GM18502 (cell line): ENCODE measurements around the gene VN1R5.
A peak's percentile ranks its signal among the peaks of the same experiment; 100 is the strongest.
"Not testable (repeated sequence)": the region's sequence is repeated elsewhere in the genome, so short reads cannot be mapped to it uniquely, and the experiment has no call there.

ENCODE experiments used
- ATAC-seq: cut with Tn5 transposase; IDR thresholded peaks from one replicate; pipeline ENCODE4 v1.9.1; 2021; ENCODE audit warnings: mild to moderate bottlenecking; ENCODE audit not compliant: unreplicated experiment, poor library complexity

Gene VN1R5

DNA sequence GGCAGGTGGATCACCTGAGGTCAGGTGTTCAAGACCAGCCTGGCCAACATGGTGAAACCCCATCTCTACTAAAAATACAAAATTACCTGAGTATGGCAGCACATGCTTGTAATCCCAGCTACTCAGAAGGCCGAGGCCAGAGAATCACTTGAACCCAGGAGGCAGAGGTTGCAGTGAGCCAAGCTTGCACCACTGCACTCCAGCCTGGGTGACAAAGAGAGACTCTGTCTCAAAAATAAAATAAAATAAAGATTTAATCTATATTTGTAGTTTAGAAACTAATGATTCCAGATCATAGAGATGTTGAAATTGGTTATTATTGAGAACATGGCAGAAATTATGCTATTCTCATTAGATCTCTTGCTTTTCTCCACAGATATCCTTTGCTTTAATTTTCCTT is at the start of gene VN1R5:
Gene VN1R5, plus strand, starts transcription at position 301 of the 400 bp plus-strand sequence.
- ATAC-seq = not testable (repeated sequence)

DNA sequence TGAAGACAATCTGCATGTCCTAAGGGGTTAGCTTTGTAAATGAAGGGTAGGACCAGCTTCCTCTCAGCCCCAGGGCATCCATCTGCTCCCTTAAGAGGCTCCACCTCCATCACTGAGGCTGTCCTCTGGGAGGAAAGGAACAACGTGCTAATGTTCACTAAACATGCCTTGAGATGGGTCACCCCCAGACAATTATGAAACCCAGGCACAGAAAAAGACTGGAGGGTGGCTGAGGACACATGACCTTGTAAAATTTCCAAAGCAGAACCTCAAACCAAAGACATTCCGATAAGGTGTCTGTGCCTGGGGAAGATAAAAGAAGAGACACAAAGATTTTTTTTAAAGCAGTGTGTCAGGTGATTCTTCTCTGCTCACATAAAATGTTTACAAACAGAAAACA is 46.5 kb upstream of the VN1R5 start:
- no peak for ATAC-seq

DNA sequence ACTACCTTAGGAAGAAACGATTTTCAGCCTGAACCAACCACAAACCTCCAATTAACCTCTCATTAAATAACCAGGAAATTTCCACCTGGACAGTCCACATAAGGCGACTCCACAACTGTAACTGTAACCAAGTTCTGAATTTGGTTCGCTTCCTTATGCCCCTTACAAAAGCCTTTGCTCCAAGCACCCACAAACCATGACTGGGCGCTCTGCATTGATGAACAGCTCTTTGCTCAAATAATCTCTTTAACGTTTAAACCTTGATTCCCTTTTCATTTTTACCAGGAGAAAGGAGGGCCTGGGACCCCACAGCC is 45.9 kb upstream of the VN1R5 start:
- ATAC-seq = peak; percentile 6

DNA sequence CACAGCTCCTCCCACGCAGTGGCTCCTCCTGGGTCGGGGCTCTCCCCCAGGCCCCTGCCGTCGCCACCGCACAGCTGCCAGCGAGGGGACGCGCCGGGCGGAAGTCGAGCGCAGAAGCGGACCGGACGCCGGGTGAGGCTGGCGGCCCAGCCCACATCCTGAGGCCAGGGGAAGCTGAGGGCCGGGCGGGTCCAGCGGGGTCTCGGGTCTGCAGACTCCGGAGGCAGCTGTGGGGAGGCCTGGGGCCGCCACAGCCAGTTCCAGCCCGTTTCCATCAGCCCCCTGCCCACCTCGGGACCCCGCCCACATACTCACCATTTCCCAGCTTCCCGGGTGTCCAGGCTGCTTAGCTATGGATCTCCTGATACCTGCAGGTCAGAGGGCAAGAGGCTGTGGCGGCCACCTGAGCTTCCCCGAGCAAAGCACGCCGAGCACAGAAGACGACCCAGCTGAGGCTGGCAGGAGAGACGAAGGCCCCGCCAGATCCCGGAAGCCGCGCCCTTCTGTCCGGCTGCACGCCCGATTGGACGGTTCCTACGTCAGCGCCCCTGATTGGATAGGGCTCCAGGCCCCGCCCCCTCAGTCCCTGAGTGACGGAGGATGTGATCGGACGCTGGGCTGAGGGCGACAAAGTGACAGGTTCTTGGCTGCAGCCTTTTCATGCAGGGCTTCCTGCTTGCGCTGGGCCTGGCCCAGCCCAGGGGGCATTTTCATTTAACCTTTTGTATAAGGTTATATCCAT is 45.3 kb upstream of the VN1R5 start:
- peak; percentile 92 for ATAC-seq

DNA sequence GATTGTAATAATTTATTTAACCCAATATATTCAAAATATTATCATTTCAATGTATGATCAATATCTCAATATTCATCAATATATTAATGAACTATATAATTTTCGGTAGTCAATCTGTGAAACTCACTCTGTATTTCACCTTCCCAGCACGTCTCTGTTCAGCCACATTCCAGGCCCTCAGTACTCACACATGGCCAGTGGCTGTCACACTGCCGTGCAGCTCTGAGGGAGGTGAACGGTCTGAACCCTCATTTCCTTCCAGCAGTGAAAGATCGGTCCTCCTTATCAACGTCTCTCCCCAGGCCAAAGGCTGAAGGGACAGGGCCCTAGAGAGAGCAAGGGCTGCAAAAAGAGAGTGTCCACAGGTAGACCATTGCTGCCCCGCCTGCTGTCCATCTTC is 44.5 kb upstream of the VN1R5 start:
- ATAC-seq = no peak

DNA sequence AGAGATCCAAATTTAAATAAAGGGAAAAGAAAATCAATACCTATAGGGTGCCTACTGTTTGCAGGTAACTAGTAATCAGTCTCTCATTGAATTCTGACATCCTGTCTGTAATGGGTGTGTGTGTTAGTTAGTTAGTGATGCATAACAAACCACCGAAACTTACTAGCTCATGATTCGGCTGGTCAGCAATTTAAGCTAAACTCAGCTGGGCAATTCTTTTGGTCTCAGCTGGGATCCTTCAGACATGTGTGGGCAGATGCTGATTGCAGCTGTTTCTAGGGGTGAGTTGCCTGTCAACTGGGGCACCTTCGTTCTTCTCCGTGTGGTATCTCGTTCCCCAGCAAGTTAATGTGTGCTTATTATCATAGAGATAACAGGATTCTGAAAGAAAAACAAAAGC is 43.9 kb upstream of the VN1R5 start:
- ATAC-seq = peak; percentile 52

DNA sequence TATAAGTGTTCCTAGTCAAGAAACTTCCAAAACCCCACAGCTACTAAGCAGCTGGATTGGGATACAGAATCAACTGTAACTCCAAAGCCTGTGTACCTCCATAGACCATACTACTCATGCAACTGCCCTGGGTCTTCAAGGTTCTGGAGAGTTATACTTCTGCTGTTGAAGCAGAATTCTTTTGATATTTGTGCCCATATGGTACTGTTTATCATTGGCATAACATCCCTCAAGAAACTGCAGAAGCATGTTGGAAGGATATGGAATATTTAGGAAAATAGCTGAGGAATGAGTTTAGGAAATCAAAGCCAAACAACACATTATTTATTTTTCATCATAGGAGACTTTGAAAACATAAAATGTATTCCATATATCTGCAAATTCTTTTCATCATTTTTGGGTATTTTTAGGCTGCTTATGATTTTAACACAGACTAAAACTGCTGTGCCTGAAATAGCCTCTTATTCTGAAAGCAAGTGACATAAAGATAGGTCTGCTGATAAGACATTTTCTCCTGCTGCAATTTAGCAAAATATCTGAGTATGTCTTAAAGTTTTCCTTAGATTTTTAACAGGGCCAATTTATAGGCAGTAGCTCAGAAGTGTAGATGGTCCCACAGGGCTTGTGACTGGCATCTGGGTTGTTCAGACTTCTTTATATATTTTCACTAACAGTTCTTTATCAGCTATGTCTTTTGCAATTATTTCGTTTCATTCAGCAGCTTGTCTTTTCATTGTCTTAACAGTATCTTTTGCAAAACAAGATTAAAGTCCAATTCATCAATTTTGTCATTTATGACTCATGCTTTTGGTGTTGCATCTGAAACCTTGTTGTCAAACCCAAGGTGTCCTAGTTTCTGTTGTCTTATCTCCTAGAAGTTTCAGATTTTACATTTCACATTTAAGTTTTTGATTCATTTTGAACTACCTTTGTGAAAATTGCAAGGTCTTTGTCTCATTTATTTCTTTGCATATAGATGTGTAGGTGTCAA is 43.0 kb upstream of the VN1R5 start:
- no peak for ATAC-seq

DNA sequence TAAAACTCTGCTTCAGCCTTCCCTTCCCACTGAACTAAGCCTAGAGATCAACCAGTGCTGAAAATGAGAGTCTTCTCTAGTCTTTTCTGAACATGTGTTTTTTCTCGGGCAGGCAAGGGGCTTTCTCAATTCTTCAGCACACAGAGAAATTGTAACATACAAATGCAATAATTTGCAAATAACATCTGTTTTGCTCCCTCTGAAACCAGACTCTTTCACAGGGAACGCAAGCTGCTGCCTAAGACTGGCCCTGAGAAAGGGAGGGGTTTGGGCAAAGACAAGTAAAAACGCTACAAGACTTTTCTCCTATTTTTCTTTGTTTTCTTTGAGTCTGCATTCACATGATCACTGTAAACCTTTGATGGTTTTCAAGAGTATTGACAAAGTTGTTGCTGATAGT is 39.6 kb upstream of the VN1R5 start:
- ATAC-seq = no peak

DNA sequence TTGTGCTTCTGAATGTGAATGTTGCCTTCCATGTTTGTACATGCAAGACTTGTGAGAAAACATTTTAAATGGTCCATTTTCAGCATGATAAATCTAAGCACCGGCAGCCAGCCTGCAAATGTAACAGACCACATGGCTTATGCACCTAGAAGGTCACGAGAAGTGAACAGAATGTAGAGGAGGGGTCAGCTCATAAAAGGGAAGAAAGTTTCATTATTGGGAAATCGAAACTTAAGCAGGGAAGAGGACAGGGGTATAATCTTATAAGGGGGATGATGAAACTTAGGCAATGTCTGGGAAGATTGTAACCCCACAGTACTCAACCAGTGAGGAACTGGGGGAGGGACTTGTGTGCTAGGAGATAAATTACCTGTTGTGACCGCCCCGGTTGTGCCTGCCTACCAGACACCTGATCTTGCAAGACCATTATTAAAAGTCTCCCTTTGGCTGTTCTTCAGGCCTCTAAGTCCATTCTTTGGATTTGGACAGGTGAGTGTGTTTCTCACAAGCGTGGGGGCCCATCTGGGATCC is 37.7 kb upstream of the VN1R5 start:
- no peak for ATAC-seq

DNA sequence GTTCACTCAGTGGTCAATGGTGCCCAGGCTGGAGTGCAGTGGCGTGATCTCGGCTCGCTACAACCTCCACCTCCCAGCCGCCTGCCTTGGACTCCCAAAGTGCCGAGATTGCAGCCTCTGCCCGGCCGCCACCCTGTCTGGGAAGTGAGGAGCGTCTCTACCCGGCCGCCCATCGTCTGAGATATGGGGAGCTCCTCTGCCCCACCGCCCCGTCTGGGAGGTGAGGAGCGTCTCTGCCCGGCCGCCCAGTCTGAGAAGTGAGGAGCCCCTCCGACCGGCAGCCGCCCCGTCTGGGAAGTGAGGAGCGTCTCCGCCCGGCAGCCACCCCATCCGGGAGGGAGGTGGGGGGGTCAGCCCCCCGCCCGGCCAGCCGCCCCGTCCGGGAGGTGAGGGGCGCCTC is 35.6 kb upstream of the VN1R5 start:
- not testable (repeated sequence) for ATAC-seq

DNA sequence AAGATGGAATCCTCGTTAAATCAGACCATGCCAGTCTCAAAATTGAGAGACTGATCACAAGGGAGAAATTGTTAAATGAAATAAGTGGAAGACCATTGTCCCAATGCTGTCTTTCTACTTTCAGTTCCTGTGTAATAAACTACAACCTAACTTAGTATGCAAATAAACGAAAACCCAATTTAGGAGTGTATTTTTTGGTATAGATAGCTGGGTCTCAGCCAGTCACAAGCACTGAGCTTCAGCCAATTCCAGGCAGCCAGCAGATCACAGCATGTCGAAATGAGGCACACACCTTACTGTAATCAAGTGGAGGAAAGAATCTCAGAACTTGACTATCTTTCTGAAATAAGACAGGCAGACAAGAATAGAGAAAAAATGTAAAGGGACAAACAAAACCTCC is 33.0 kb upstream of the VN1R5 start:
- no peak for ATAC-seq

DNA sequence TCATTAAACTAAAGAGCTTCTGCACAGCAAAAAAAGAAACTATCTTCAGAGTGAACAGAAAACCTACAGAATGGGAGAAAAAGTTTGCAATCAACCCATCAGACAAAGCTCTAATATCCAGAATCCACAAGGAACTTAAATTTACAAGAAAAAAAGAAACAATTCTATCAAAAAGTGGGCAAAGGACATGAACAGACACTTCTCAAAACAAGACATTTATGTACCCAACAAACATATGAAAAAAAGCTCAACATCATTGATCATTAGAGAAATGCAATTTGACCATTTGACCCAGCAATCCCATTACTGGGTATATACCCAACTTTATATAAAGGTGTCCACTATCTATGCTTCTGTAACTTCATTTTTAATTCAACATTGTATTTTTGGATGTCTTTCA is 31.1 kb upstream of the VN1R5 start:
- no peak for ATAC-seq

DNA sequence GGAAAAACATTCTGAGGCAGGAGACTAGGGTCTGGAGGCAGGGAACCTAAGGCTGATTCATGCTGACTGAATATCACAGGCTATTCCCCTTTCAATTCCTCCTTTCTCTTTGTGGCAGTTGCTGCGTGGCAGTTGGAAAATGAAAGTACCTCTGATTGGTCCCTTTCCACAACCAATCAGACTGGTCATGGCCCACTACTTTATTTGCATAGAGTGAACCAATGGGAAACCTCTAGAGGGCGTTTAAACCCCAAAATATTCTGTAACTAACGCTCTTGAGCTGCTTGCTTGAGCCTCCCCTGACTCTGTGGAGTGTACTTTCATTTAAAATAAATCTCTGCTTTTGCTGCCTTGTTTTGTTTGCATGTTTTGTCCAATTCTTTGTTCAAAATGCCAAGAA is 27.7 kb upstream of the VN1R5 start:
- ATAC-seq = no peak

DNA sequence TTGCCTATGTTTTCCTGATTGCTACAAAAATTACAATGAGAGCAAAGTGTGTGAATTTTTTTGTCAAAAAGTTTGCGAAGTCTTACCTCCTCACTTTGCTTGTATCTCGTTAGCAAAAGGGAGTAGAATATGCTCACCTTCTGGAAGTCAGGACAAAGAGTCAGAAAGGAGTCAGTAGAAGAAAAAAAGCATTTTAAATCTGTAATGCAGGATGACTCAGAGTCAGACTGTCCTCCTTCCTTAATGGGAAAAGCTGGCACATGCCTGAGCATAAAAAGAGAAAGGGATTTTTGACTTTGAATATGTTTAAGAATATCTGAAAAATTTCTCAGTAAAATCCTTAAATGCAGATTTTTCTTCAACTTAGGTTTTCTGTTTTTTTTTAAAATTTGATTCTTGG is 14.2 kb upstream of the VN1R5 start:
- ATAC-seq = no peak

DNA sequence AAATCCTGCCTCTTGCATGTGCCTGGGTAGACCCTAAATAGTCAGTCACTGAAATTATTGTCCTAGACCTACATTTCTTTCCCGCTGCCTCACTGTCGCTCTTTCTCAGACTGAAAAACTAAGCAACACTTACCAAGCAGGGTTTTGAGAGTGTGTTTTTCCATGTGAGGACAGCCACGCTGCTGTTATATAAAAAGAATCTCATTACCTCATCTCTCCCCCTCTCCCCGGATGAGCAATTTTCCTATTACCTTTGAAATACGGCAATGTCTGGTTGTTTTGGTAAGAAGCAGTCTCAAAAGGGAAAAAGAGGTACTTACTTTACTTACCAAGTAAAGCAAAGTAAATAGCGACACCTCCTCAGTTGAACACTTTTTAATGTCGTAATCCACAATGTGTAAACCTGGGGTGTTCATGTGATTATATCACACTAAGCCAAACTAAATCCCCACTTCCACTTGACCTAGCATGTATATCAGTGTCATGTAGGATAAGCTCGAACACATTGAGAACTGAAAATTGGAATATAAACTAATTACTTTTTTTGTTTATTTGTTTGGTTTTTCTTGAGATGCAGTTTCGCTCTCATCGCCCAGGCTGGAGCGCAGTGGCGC is 12.2 kb upstream of the VN1R5 start:
- ATAC-seq = no peak

DNA sequence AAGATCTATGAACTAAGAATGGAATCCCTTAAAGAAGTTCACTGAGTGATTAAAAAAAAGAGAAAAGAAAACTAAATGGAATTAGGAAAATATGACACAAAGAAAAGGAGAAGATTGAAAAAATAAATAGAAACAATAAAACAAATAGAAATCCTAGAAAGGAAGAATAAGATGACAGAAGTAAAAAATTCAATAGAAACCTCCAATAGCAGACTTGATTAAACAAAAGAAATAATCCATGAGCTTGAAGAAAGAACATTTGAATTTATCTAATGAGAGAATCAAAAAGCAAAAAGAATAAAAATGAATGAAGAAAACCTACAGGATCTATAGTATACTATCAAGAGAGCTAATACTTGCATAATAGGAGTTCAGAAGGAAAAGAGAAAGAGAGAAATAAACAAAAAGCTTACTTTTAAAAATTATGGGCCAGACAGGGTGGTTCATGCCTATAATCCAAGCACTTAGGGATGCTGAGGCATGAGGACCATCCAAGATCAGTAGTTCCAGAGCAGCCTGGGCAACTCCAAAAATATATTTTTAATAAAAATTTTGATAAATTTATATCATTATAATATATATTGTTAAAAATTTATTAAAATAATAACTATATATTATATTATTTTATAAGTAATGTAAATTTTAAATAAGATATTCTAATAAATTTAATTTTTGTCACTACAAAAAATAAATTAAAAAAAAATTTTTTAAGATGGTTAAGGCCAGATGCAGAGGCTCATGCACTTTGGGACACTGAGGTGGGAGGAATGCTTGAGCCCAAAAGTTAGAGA is 9.4 kb upstream of the VN1R5 start:
- no peak for ATAC-seq

DNA sequence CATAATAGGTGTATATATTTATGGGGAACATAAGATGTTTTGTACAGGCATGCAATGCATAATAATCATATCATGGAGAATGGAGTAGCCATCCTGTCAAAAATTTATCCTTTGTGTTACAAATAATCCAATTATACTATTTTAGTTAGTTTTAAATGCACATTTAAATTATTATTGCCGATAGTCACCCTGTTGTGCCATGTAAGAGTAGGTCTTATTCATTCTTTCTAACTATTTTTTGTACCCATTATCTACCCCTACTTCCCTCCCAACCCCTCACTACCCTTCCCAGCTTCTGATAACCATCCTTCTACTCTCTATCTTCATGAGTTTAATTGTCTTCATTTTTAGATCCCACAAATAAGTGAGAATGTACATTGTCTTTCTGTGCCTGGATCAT is 8.3 kb upstream of the VN1R5 start:
- ATAC-seq = no peak

DNA sequence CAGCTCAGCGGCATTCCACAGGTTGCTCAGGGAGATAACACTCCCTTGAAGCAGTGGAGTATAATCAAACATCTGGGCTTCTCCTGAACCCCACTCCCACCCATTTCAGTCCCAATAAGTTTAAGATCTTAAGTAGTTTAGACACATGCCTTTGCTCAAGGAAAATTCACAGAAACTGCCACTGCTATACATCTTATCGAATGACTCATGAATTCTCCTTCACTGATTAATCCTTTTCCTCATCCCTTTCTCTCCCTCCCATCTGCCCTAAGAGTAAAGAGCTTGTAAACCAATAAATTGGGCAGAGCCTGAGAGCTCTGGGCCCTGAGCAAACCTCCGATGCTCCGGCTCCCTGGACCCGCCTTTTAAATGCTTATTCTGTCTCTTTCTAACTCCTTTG is 10.2 kb downstream of the VN1R5 start:
- ATAC-seq = no peak

DNA sequence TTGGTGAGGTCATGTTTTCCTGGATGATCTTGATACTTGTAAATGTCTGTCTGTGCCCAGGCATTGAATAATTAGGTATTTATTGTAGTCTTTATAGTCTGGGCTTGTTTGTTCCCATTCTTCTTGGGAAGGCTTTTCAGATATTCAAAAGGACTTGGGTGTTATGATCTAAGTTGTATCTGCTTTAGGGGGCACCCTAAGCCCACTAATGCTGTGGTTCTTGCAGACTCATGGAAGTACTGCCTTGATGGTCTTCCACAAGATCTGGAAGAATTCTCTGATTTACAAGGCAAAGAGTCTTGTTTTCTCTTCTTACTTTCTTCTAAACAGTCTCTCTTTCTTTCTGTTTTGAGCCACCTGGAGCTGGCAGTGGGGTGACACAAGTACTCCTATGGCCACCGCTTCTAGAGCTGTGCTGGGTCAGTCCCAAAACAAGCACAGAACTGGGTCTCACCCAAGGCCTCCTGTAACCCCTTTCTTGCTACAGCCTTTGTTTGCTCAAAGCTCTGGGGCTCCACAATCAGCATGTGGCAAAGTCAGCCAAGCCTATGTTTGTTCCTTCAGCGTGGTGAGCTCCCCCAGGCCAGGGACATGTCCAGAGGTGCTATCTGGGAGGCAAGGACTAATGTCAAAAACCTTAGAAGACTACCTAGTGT is 12.6 kb downstream of the VN1R5 start:
- ATAC-seq = no peak

DNA sequence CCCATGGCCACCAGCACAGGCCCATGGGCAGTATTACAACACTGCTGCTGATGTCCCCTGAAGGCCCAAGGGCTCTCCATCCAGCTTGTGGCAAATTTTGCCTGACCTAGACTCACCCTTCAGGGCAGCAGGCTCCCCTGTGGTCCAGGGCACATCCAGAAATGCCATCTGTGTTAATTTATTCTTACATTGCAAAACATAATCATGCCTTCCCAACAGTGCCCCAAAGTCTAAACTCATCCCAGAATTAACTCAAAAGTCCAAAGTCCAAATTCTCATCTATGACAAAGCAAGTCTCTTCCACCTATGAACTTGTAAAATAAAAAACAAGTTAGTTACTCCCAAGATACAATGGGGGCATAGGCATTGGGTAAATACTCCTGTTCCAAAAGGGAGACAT is 13.3 kb downstream of the VN1R5 start:
- ATAC-seq = no peak
